ENCODE measurements around the gene FFAR1.

Gene FFAR1, protein sequence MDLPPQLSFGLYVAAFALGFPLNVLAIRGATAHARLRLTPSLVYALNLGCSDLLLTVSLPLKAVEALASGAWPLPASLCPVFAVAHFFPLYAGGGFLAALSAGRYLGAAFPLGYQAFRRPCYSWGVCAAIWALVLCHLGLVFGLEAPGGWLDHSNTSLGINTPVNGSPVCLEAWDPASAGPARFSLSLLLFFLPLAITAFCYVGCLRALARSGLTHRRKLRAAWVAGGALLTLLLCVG (N-terminal part only)

GRCh38 chr19:35347171-35347929 is at the start of gene FFAR1:
Gene FFAR1, plus strand, starts transcription at chr19:35347902. Its CDS starts 3,650 bp downstream, at chr19:35351552.
- DNase-seq (ENCODE audit: low read depth) = no peak

DNA sequence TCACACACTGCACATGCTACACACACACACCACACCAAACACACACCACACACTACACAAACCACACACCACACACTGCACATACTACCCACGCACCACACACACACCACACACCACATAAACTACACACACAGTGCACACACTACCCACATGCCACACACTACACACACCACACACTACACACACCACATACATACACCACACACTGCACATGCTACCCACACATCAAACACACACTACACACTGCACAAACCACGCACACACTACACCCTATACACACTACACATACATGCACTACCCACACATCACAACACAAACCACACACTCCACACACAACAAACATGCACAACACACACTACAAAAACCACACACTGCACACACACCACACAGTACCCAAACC is 49.8 kb upstream of the FFAR1 start:
- no peak for DNase-seq (ENCODE audit: low read depth)

- DNase-seq (ENCODE audit: low read depth) = no peak
Measured at GRCh38 chr19:35298561-35298972, 49.1 kb upstream of the FFAR1 start.

GRCh38 chr19:35299523-35300338 is 48.0 kb upstream of the FFAR1 start:
- no peak for DNase-seq (ENCODE audit: low read depth)

GRCh38 chr19:35300339-35300649 is 47.4 kb upstream of the FFAR1 start:
- no peak for DNase-seq (ENCODE audit: low read depth)

DNA sequence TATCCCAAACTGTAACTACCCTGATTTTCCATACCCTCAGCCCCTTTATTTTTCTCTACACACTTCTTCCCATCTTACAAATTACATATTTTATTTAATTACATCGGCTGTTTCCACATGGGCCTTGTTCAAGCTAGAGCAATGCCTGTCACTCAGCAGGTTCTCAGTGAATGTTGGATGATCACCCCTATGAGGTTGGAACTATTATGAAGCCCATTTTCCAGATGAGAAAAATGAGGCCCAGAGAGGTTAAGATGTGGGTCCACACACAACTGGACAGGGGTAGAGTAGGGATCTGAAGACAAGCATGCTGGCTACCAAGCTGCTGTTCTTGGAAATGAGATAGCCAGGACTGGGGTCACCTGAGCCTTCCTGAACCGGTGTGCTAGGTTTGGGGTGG is 45.7 kb upstream of the FFAR1 start:
- no peak for DNase-seq (ENCODE audit: low read depth)

- DNase-seq (ENCODE audit: low read depth) = no peak
Measured at GRCh38 chr19:35302446-35302845, 45.3 kb upstream of the FFAR1 start.

- no peak for DNase-seq (ENCODE audit: low read depth)
Measured at GRCh38 chr19:35303357-35303915, 44.3 kb upstream of the FFAR1 start.

- no peak for DNase-seq (ENCODE audit: low read depth)
Measured at GRCh38 chr19:35304036-35304435, 43.7 kb upstream of the FFAR1 start.

DNA sequence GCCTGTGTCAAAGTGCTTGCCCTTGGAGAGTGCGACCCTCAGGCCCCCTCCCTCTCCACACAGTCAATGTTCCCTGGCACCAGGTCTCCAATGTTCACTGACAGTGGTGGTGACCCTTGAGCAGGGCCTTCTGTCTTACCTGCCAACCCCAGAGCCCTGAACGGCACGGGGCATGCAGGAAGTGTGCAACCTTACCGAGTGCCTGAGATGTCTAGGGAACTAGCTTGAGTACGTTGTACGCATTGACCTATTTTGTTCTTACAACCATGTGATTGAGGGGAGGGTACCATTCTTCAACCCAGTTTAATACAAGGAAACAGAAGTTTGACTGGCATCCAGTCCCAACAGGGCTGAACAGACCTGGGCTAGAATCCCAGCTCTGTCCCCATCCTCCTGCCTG is 42.5 kb upstream of the FFAR1 start:
- no peak for DNase-seq (ENCODE audit: low read depth)

DNA sequence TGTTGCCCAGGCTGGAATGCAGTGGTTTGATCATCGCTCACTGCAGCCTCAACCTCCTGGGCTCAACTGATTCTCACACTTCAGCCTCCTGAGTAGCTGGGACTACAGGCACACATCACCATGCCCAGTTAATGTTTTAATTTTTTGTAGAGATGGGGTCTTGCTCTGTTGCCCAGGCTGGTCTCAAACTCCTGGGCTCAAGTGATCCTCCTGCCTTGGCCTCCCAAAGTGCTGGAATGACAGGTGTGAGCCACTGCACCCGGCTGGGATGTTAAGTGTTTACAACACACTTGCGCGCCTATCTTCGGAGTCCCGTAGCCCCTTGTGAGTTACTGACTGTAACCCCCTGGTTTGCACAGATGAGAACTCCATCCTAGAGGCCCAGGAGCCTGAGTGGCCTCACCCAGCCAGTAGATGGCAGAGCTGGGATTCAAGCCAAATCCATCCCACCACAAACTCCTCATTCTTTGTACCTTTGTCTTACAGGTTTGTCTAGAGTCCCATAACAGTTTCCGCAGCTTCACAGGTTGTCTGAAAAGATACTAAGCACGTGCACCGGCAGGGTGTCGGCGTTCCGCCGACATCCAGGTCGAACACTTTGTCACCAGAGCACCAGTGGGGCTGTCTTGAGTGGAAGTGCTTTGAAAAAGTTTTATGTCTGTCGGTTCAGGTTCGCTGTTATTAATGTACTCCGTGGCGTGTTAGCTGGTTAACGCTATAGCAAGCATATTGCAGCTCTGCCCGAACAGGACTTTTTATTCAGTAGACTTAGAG is 41.0 kb upstream of the FFAR1 start:
- no peak for DNase-seq (ENCODE audit: low read depth)

- no peak for DNase-seq (ENCODE audit: low read depth)
Measured at GRCh38 chr19:35307931-35308330, 39.8 kb upstream of the FFAR1 start.

DNA sequence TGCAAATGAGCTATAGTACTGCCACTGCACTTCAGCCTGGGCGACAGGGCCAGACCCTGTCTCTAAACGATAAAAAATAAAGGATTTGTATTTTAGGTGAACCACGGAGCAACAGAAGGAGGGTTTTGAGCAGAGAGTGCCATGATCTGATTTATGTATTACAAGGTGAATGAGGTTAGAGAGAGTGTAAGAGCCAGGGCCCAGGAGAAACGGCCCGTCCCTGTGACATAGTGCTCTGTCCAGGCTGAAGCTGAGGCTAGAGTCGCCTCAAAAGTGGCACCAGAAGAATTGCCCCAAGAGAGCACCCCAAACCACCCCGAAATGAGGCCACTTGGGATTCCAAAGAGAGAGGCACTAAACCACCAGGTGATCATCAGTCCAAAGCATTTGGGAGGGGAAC is 38.8 kb upstream of the FFAR1 start:
- DNase-seq (ENCODE audit: low read depth) = no peak

DNA sequence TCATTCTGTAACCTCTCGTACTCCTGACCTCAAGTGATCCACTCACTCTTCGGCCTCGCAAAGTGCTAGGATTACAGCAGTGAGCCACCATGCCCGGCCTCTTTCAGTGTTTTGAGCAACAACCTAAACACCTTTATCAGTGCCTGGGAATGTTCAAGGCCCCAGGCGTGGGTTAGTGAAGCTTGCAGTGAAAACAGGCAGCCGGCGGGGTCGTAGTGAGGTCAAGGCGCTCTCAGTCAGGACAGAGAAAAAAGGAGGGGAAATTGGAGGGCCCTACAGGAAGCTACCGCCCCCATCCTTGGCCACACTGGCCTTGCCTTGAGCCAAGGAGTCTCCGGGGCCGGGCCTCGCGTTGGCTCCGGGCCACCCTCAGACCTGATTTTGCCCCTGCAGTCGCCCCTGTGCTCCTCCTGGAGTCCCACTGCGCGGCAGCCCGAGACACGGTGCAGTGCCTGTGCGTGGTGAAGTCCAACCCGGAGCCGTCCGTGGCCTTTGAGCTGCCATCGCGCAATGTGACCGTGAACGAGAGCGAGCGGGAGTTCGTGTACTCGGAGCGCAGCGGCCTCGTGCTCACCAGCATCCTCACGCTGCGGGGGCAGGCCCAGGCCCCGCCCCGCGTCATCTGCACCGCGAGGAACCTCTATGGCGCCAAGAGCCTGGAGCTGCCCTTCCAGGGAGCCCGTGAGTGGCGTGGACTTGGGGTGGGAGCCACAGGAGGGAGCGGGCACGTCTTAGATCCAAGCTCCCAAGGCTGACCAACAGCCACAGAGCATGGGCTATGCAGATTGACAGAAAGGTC is 38.0 kb upstream of the FFAR1 start:
- DNase-seq (ENCODE audit: low read depth) = no peak

GRCh38 chr19:35310331-35310730 is 37.4 kb upstream of the FFAR1 start:
- no peak for DNase-seq (ENCODE audit: low read depth)

DNA sequence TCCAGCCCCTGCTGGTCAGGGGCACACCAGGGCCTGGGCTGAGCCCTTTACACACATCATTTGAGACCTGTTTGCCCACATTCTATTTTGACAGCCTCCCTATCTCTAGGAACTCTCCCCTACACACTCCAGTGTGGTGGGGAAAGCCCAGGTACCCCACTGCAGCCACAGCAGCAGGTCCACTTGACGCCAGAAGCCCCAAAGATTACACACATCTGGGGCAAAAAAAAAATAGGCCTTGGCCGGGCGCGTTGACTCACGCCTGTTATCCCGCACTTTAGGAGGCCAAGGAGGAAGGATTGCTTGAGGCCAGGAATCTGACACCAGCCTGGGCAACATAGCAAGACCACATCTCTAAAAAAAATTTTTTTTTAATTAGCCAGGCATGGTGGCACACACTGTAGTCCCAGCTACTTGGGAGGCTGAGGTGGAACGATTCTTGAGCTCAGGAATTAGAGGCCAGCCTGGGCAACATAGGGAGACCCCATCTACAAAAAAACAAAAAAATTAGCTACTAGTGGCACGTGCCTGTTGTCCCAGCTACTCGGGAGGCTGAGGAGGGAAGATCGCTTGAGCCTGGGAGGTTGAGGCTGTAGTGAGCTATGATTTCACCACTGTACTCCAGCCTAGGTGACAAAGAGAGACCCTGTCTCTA is 36.8 kb upstream of the FFAR1 start:
- DNase-seq (ENCODE audit: low read depth) = no peak

DNA sequence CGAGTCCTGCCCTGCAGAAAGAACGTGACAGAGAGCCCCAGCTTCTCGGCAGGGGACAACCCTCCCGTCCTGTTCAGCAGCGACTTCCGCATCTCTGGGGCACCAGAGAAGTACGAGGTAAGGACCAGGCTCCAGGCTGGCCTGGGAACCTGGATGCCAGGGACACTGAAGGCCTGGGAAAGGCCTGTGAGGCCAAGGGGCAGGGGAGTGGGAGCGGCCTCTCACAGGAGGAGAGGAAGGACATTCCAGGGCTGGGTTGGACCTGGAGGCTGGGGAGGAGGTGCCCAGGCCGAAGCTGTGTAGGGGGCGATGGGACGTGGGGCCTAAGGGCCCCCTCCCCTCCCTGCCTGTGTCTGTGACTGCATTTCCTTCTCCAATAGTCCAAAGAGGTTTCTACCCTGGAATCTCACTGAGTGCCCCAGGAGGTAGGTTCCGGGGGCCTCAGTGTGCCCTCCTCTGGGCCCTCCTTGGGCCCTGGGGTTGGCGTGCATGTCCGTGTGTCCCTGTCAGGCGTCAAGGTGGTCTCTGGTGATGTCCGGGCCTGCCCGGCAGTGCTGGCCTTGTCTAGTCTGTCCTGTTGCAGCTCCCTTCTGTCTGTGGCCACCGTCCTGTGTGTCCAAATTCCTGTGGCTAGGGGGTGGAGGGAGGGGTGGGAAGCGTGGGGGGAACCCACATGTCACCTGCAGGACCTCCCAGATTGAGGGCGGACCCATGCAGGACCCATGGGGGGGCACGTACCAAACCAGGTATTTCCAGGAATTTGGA is 35.6 kb upstream of the FFAR1 start:
- no peak for DNase-seq (ENCODE audit: low read depth)

- no peak for DNase-seq (ENCODE audit: low read depth)
Measured at GRCh38 chr19:35313587-35313986, 34.1 kb upstream of the FFAR1 start.

DNA sequence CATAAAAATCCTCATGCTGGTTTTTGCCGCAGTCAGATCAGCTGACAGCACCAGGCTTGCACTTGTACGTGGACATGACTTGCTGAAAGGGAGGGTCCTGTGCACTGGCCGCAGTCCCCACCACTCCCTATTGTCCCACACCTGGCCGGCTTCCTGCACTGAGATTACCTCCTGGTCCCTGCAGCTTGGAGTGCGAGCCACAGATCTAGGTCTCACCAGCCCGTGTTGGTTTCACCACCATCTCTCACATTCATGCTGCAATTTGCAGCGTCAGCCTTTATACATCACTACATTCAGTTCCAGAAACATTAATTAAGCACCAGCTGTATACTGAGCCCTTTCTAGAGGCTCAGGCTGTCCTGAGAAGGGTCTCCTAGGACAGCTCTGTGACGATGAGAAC is 33.7 kb upstream of the FFAR1 start:
- DNase-seq (ENCODE audit: low read depth) = no peak
